Small intestine (tissue), 7 donors: ENCODE measurements around the gene DOC2B. TPM values are rescaled to one million over a fixed set of nuclear protein-coding genes. Genes with fewer than 3 reads are reported as not detected.

Experiments used
- DNase-seq, 2 donors: peaks; one replicate each; pipeline versions ENCODE4 v3.0.0 to v3.0.0-alpha.2; 2013
- FAIRE-seq: peaks from 2 replicates; lab custom pipeline; 2012; peaks lifted over from hg19 to GRCh38; lab: Jason Lieb, UNC
- H3K27ac ChIP-seq, 3 donors: one replicate each; pipeline ENCODE4 v1.5.1; 2013; ENCODE audit warnings: low read length in 2 of 3, mild to moderate bottlenecking in 2 of 3, control low read depth in 1 of 3, inconsistent platforms in 1 of 3, low read depth in 1 of 3, moderate library complexity in 1 of 3
- H3K27me3 ChIP-seq, 3 donors: one replicate each; pipeline ENCODE4 v1.6.1; 2013; ENCODE audit warnings: low read length in 3 of 3, inconsistent platforms in 1 of 3; ENCODE audit not compliant: control insufficient read depth in 3 of 3, insufficient read depth in 3 of 3
- H3K36me3 ChIP-seq, 3 donors: one replicate each; pipeline ENCODE4 v1.6.1; 2013; ENCODE audit warnings: low read length in 3 of 3, inconsistent platforms in 1 of 3, low read depth in 1 of 3, mild to moderate bottlenecking in 1 of 3, moderate library complexity in 1 of 3; ENCODE audit not compliant: control insufficient read depth in 3 of 3, insufficient read depth in 2 of 3
- H3K4me1 ChIP-seq, 3 donors: one replicate each; pipeline ENCODE4 v1.6.1; 2013; ENCODE audit warnings: low read length in 2 of 3, inconsistent platforms in 1 of 3, low read depth in 1 of 3, mild to moderate bottlenecking in 1 of 3, moderate library complexity in 1 of 3; ENCODE audit not compliant: control insufficient read depth in 3 of 3, insufficient read depth in 2 of 3
- H3K4me3 ChIP-seq, 3 donors: one replicate each; pipeline ENCODE4 v1.5.1; 2013; ENCODE audit warnings: low read length in 3 of 3, control low read depth in 1 of 3, inconsistent platforms in 1 of 3, low read depth in 1 of 3, mild to moderate bottlenecking in 1 of 3, moderate library complexity in 1 of 3
- H3K9me3 ChIP-seq, 2 donors: one replicate each; pipeline ENCODE4 v1.6.1; 2013; ENCODE audit warnings: low read depth in 1 of 2, low read length in 1 of 2; ENCODE audit not compliant: control insufficient read depth in 2 of 2, insufficient read depth in 1 of 2
- WGBS, 3 donors: extraction: QIAGEN DNeasy Blood & Tissue Kit; methylation state at CpG; one replicate each; pipeline ENCODE4 v1.1.7; 2013; 5-methylcytosine and 5-hydroxymethylcytosine counted together
- polyA plus RNA-seq, 4 donors: library from polyadenylated mRNA; stranded (reverse) in 3 of 4; unstranded in 1 of 4; fragments of 200-250 nt in 3 of 4; fragments of 120-200 nt in 1 of 4; gene quantifications; one replicate each; pipeline versions ENCODE4 v1.2.1 to v1.2.3, GENCODE V29; 2013
- donor health status: healthy with polysubstance abuse.
- donor health status: control.
- donor health status: control.
- donor health status: Bipolar disorder and iron deficiency.
- donor health status: healthy.

DOC2B gene
- polyA plus RNA-seq, 4 donors = under 0.01 to 12.7 (median 0.91) TPM

DNA sequence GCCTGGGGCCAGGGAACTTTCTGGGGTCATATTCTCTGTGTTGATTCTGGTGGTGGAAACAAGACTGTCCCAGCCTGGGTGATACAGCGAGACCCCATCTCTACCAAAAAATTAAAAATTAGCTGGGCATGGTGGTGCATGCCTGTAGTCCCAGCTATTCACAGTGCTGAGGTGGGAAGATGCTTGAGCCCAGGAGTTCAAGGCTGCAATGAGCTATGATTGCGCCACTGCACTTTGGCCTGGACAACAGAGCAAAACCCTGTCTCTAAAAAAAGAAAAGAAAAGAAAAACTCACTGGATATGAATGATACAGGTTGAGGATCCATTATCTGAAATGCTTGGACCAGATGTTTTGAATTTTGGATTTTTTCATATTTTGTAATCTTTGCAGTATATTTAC is 30.4 kb downstream of the DOC2B start:
- Histone ChIP-seq H3K36me3 (no peaks in the 10 kb centered on the region), H3K9me3 (no peaks in the 10 kb centered on the region), H3K4me1 (no peaks in the 10 kb centered on the region), H3K4me3 (no peak overlapping the region), H3K27ac (no peak overlapping the region), H3K27me3 (no peaks in the 10 kb centered on the region)
- 85 to 90% (median 85%) methylated on average over 2 of the region's 2 CpGs for WGBS, 3 donors
- DNase-seq = no peak
- FAIRE-seq = no peak

GRCh38 chr17:149897-150584 is 31.4 kb downstream of the DOC2B start:
- no peaks in the 10 kb centered on the region for H3K9me3 ChIP-seq
- FAIRE-seq (no peak), DNase-seq (no peak)
- no peak overlapping the region for H3K27ac ChIP-seq
- no peaks in the 10 kb centered on the region for H3K4me1 ChIP-seq
- no peak overlapping the region for H3K4me3 ChIP-seq
- no peaks in the 10 kb centered on the region for H3K36me3 ChIP-seq
- WGBS, 3 donors = 54 to 82% (median 73%) methylated on average over 9 of the region's 9 CpGs
- H3K27me3 ChIP-seq = no peaks in the 10 kb centered on the region

- Histone ChIP-seq H3K9me3 (no peaks in the 10 kb centered on the region), H3K4me3 (no peak overlapping the region), H3K27ac (no peak overlapping the region), H3K36me3 (no peaks in the 10 kb centered on the region), H3K4me1 (no peaks in the 10 kb centered on the region), H3K27me3 (no peaks in the 10 kb centered on the region)
- DNase-seq = no peak
- WGBS, 3 donors = 79 to 87% (median 86%) methylated on average over 7 of the region's 7 CpGs
- no peak for FAIRE-seq
Observed at GRCh38 chr17:149231-149630, 32.2 kb downstream of the DOC2B start.

GRCh38 chr17:148757-149156 is 32.7 kb downstream of the DOC2B start:
- H3K4me3 ChIP-seq = no peak overlapping the region
- 75 to 84% (median 79%) methylated on average over 10 to 11 of the region's 11 CpGs for WGBS, 3 donors
- no peak overlapping the region for H3K27ac ChIP-seq
- DNase-seq = no peak
- no peaks in the 10 kb centered on the region for H3K27me3 ChIP-seq
- H3K9me3 ChIP-seq = no peaks in the 10 kb centered on the region
- no peak for FAIRE-seq
- H3K36me3 ChIP-seq = no peaks in the 10 kb centered on the region
- H3K4me1 ChIP-seq = no peaks in the 10 kb centered on the region

DNA sequence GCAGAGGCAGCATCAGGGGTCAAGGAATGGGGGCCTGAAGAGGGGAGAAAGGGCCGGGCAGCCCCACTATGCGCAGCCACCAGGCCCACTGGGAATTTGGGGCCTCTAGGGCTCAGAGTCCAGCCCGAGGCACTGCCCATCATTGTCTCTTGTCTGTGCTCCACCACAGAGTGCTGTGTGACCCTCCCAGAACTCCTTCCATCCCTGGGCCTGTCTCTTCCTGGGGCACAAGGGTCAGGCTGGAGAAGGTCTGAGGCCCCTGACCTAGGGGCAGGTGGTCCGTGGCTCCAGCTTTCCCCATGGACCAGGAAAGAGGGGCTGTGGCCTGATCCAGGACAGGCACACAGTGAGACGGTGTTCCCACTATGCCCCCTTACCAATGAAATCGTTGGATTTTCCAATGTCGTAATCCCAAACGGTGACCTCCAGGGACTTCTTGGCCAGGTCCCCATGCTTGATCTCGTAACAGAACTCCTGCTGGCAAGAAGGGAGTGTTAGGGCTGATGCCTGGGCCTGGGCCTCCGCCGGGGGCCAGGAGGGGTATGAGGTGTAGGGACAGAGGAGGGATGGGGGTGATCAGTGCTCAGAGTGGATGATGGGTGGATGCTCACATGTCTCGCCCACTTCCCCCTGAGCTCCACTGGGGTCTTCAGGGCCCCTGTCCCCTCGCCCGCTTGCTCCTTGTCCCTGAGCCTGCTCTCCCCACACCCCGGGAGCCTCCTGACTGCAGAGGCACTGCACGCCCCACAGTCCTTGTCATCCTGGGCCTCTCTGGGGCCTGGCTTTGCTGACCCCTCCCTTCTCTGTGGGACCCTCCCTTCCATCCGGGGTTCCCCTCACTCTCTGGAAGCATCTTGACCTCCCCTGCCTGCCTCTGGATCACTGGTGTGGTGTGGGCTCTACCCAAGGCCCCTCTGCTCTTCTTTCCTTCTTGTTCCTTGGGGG is 33.4 kb downstream of the DOC2B start:
- peaks cover 0 to 5% (median 0%) of the 10 kb centered on the region in 3 donors for H3K27me3 ChIP-seq
- FAIRE-seq (no peak), DNase-seq (no peak)
- WGBS, 3 donors = 77 to 86% (median 77%) methylated on average over 14 to 17 of the region's 17 CpGs
- no peak overlapping the region for H3K27ac ChIP-seq
- H3K4me3 ChIP-seq = no peak overlapping the region
- H3K4me1 ChIP-seq = no peaks in the 10 kb centered on the region
- H3K9me3 ChIP-seq = no peaks in the 10 kb centered on the region
- no peaks in the 10 kb centered on the region for H3K36me3 ChIP-seq

GRCh38 chr17:146983-147761 is 34.3 kb downstream of the DOC2B start:
- FAIRE-seq = no peak
- Histone ChIP-seq H3K9me3 (no peaks in the 10 kb centered on the region), H3K27ac (no peak overlapping the region), H3K27me3 (peaks cover 0 to 5% (median 0%) of the 10 kb centered on the region in 3 donors), H3K4me3 (no peak overlapping the region), H3K4me1 (no peaks in the 10 kb centered on the region), H3K36me3 (no peaks in the 10 kb centered on the region)
- DNase-seq = no peak
- 81 to 91% (median 83%) methylated on average over 20 to 27 of the region's 27 CpGs for WGBS, 3 donors

- Histone ChIP-seq H3K27ac (no peak overlapping the region), H3K4me1 (no peaks in the 10 kb centered on the region), H3K4me3 (no peak overlapping the region), H3K27me3 (peaks cover 0 to 5% (median 0%) of the 10 kb centered on the region in 3 donors), H3K9me3 (no peaks in the 10 kb centered on the region), H3K36me3 (no peaks in the 10 kb centered on the region)
- WGBS, 3 donors = 81 to 83% (median 81%) methylated on average over 10 of the region's 10 CpGs
- no peak for DNase-seq
- FAIRE-seq = no peak
Observed at GRCh38 chr17:146546-146945, 34.9 kb downstream of the DOC2B start.
